ENCODE data around the gene PARP6.

PARP6 gene, protein sequence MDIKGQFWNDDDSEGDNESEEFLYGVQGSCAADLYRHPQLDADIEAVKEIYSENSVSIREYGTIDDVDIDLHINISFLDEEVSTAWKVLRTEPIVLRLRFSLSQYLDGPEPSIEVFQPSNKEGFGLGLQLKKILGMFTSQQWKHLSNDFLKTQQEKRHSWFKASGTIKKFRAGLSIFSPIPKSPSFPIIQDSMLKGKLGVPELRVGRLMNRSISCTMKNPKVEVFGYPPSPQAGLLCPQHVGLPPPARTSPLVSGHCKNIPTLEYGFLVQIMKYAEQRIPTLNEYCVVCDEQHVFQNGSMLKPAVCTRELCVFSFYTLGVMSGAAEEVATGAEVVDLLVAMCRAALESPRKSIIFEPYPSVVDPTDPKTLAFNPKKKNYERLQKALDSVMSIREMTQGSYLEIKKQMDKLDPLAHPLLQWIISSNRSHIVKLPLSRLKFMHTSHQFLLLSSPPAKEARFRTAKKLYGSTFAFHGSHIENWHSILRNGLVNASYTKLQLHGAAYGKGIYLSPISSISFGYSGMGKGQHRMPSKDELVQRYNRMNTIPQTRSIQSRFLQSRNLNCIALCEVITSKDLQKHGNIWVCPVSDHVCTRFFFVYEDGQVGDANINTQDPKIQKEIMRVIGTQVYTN

DNA sequence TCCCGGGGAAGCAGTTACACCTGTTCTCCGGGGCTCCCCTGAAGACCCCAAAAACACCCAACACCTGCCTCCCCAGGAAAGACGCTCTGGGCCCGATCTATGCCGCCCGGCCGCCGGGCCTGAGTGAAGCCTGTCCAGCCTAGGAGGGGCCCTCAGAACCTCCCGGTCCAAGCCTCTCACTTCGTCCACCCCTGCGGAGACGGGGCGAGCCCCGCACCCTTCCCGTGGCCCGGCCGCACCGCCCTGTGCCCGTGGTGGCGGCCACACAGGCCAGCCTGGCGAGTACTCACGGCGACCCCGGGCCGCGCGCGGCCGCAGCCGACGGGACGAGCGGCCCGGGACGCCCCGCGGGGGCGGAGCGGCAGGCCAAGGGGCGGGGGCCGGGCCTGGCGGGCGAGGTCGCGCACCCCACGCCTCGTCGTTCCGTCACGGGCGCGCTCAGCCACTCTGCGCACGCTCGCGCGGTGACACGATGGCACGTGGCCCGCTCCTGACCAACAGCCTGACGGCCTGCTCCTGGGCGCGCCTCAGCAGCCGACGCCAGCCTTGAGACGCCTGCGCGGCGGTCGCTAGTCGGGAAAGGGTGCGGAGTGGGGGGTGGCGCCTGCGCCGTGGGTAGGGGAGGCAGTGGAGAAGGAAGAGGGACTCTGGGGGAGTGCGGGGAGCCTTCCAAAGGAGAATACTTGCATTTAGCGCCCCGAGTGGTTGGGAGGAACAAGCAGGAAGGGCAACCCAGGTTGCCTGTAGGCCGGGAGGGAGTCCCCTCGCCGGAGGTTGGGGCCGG lies at the start of gene PARP6:
PARP6 (minus strand) TSS at position 342 of the 784 bp plus-strand sequence. CDS start 5,077 bp downstream, outside the sequence.
- DNase-seq (ENCODE audit: low spot score), result peak; percentile 99

DNA sequence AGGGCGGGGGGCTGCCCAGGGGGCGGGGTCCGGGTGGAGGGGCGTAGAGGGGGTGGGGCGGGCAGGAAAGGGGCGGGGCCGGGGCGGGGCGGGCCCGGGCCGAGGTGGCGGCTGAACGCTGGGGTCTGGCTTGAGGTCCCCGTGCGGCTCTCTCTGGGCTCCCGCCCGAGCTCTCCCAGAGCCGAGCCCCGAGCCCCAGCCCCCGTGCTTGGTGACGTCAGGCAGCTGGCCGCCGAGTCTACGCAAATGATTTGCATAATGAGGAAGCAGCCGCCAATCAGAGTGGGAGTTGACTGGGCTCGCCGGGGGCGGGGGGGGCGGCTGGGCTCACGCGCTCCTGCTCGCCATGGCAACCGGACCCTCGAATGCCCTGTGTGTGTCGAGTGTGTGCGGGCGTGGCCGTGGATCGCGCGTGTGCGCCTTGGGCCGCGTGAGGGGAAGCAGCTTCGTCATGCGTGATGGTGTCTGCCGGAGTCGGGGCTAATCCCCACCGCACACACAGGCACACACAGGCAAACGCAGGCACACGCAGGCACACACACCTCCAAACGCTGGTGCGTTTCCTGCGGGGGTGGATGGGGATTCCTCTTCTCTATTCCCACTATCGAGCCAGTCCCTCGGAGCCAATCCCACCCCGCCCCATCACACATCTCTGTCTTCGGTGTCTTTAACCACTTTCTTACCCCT lies 47.8 kb upstream of the PARP6 start, which contains the start of gene CELF6:
CELF6 (minus strand) TSS at position 173 of the 687 bp plus-strand sequence. CDS start 283 bp downstream, outside the sequence.
- DNase-seq (ENCODE audit: low spot score), result peak; percentile 98

DNA sequence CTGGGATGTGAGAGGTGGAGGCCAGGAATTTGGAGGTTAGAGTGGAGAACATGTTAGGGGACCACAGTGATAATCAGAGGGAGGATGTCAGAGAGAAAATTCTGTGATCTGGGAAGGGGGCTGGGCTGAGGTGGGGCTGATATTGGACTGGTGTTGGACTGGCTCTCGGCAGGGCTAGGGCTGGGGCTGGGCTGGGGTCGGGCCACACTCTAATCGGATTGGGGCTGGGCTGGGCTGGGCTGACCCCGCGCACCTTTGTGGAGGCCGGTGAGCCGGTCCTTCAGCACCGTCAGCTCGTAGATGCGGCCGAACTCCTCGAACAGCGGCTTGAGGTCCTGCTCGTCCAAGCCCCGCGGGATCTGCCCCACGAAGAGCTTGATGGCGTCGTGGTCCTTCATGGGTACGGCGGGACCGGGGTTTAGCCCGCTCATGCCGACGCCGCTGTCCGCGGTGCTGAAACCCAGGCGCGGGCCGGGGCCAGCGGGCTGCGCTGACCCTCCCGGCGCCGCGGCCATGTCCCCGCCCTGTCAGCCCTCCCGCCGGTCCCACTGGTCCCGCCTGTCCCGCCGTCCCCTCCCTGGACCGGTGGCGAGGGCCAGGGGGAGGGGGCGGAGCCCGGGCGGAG lies 47.1 kb upstream of the PARP6 start:
- DNase-seq (ENCODE audit: low spot score), result peak; percentile 99

DNA sequence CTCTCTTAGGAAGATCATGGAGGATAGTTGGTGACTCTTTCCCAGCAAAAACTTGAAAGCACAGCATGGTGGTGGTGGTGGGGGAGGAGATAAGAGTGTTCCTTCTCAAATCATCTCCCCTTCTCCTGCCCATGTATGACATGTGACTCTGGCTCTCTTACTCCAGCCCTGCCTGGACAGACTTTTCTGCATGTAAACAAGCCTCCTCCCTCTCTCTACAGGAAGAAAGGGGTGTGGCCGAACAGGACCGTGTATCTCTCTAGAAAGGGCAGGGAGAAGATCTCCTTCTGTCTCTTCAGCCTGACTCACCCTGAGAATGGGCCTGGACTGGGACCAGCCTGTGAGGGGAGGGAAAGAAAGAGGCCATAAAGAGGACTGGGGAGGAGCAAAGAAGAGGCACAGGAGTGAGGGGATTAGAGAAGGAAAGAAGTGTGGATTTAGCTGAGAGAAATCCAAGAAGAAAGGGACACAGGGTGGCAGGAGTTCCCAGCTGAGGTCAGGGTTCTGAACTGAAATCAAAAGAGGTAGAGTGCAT lies 46.1 kb upstream of the PARP6 start:
- no peak for DNase-seq (ENCODE audit: low spot score)

DNA sequence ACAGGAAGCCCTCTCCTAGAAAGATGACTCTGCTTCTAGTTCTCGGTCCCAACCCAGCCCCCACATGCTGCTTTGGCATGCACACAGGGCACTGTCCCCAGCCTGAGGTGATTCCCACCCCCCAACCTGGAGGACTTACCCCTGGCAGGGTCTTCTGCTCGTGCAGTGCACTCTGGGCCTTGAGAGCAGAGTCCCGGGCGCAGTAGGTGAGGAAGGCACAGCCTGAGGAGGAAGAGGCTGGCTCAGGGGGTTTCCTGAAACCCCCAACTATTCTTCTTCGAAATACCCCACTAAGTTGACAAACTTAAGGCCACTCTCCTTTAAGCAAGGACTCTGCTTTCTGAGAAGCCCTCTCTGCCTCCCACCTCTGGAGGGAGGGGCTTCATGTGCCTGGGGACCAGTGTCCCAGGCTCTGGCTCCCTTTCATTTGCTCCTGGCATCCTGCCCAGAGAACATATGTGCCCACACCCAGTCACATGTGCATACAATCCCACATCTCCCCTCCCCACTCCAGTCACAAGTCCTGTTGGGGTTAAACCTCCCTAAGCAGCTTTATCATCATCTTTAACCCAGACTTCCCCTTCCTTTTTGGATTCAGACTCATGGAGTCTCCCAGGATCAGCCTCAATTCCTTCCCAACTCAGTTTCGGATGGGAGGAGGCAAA lies 43.5 kb upstream of the PARP6 start:
- no peak for DNase-seq (ENCODE audit: low spot score)

DNA sequence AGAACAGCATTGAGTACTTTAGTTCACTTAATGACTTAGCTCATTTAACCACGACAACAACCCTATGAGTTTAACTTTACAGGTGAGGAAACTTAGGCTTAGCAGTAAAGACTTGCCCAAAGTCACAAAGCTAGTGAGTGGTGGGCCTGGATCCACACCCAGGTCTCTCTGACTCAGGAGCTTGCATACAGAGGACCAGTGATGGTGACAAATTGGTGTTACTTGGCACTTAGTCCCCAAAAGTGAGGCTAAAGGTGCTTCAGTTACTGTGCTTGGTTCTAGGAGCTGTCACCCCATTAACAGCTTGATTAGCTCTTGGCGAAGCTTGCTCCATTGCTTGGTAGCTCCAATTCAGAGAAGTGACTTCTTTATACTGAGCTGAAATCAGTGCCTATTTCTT lies 41.5 kb upstream of the PARP6 start:
- no peak for DNase-seq (ENCODE audit: low spot score)

DNA sequence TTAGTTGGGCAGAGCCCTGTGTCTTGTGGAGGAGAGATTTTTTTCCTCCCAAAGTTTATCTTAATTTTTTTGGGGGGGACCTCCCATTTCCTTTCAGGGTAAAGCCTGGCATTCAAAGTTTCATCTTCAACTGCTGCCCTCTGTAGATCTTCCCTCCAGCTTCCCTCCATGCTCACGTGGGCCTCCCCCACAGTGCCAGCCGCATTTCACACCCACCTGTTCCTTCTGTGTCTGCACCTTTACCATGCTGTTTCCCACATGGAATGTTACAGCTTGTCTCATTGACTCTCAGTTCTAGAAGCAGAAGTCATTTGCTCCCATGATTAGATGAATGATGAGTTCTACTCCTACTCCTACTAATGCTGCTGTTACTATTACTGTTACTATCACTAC lies 41.1 kb upstream of the PARP6 start:
- DNase-seq (ENCODE audit: low spot score), result no peak

DNA sequence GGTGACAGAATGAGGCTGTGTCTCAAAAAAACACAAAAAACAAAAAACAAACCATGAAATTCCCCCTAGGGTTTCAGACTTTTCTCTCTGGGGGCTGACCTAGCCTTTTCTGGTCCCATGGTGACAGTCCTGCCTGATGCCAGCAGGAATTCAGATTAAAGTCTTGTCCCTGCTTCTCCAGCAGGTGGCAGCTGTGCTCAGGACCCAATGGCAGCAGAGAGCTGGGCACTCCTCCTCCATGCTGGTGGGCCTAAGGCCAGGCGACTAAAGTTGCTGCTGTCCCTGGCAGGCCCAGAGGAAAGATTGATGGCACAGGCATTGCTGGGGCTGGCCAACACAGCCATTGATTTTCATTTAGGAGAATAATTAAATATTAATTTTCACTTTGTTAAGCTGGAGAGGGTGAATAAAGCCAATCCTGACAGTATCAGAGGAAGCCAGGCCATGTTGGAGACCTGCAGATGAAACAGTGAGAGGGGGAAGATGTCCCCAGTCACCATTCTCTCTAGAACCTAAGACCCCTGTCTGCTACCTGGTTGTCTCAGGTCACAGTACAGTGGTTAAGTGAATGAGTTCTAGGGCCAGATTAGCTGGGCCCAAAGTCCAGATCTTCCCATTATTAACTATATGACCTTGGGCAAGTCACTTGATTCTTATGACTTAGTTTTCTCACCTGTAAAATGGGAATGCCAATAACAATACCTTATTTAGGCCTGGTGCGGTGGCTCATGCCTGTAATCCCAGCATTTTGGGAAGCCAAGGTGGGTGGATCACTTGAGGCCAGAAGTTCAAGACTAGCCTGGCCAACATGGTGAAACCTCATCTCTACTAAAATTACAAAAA lies 40.5 kb upstream of the PARP6 start:
- peak; percentile 87 for DNase-seq (ENCODE audit: low spot score)

DNA sequence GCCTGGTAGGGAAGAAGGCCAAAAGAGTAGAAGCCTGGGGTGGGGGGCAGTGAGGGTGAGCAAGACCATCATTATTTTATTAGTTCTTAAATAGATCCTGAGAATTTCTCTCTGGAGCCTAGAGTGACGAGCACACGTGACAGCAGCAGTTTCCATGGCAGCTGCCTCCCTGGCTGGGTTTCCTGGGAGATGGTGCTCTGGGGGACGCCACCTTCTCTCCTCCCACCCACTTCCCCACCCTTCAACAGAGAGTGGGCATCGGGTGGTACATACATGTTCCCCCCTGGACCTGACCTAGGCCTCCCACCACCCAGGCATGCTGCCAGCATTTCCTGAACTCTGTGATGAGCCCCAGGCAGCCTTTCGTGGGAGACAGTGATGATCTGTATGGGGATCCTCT lies 34.7 kb upstream of the PARP6 start:
- DNase-seq (ENCODE audit: low spot score), result no peak

DNA sequence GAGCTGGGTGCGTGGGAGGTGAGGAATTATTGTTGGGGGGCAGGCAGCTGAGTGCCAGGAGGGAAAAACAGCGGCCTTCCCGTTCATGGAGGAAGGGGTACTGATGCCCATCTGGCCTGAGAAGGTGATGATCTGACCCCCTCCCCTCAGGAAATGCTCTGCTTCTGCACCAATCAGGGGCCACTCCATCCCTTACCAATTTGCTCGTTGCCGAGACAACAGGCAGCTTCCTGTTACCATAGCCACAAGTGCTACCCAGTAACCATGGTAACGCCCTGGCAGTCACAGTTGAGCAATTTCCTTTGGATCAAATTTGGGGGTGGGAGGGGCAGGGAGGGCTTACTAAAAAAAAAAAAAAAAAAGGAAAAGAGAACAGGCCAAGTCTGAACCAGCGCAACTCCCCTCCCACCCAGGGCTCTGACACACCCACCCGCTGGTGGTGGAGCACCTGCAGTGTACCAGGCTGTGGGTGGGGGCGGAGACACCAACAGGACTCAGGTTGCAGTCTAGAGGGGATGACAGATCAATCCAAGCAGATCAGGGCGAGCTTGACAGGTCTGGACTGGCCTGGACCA lies 33.9 kb upstream of the PARP6 start:
- DNase-seq (ENCODE audit: low spot score), result peak; percentile 73

DNA sequence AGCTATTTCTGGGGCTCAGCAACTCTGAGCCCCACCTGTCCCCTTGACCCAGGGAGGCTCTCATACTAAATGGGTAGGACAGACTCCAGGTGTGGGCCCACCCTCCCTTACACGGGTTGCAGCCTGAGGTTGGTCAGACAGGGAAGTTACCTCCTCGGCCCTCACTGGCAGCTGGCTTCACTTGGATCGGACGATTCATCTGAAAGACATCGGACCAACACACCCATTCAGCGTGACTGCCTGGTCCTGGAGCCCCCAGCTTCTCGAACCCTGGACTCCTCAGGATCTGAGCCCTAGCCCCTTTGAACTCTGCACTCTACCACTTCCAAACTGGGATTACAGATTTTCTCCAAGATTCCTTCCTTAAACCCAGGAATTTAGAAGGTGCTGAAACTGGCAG lies 32.2 kb upstream of the PARP6 start:
- DNase-seq (ENCODE audit: low spot score), result no peak

DNA sequence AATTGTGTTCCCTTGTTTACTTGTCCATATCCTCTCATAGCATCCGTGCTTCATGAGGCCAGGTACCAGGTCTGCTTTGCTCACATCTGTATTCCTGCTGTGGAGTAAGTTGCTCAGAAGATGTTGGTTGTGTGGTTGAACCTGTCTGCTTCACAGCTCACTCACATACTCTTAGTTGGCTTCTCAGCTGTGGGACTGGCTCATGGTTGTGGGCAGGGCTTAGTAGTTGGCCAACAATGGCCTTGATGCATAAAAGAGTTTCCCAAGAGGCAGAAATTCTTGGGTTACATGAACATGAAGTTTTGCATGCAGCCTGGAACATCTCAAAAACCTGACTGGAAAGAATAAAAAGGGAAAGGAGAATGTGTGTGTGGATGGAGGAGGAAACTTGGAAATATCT lies 30.6 kb upstream of the PARP6 start:
- DNase-seq (ENCODE audit: low spot score), result no peak

DNA sequence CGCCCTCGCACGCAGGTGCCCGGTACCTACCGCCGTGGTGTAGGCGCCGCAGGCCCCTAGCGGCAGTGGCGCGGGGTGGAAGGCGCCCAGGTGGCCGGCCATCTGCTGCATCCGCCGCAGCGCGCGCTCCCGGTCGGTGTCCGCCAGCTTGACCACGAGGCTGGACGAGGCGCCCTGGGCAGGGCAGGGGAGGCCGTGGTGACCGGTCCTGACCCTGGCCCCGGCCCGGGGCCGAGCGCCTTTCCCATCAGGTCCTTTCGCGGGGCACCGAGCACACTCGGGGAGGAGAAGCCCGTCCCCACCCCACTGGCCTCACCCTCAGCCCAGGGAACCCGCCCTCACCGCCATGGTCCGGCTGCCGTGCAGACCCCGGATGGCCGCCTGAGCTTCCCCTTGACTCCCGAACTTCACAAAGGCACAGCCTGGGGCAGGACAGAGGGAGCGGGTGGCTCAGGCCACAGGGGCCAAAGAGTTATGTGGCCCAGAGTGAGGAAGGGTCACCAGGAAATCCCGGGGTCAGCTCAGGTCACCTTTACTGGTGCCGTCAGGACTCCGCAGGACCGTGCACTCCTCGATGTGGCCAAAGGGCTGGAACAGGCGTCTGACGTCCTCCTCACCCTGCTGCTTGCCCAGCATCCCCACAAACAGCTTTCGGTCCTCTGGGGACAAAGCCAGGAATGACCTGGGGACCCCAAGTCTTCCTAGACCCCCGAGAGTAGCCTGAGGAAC lies 17.4 kb upstream of the PARP6 start:
- DNase-seq (ENCODE audit: low spot score), result peak; percentile 14

DNA sequence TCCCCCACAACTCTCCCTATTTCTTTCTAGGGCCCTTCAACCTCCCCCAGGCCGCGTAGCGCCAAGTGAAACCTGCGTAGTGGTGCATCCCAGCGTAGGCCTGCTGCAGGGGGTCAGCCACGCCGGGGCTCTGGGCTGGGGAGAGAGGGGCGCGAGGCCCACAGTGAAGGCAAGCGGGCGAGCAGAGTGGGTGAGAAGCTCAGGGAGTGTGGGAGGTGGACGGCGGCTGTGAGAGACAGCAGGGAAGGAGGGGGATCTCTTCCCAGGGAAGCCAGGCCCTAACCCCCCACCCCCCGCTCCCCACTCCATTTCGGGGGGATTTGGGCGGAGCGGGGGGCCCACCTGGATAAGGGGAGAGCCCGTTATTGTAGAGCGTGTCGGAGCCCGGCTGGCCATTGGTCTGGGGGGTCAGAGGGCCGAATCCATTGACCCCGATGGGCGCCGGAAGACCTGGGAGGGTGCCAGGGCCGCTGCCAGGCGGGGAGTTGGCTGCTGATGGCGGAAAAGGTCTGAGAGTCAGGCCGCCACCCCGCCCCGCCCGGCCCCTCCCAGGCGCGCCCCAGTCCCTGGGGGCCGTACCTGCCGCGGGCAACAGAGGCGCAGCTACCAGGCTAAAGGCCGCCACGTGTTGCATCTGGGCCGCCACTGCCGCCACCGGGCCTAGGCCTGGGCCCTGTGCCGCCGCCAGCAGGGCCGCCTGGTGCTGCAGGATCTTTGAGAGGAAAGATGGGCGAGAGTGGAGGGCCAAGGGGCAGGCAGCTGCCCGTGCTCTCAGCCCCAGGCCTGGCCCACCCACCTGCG lies 16.6 kb upstream of the PARP6 start:
- DNase-seq (ENCODE audit: low spot score), result no peak

DNA sequence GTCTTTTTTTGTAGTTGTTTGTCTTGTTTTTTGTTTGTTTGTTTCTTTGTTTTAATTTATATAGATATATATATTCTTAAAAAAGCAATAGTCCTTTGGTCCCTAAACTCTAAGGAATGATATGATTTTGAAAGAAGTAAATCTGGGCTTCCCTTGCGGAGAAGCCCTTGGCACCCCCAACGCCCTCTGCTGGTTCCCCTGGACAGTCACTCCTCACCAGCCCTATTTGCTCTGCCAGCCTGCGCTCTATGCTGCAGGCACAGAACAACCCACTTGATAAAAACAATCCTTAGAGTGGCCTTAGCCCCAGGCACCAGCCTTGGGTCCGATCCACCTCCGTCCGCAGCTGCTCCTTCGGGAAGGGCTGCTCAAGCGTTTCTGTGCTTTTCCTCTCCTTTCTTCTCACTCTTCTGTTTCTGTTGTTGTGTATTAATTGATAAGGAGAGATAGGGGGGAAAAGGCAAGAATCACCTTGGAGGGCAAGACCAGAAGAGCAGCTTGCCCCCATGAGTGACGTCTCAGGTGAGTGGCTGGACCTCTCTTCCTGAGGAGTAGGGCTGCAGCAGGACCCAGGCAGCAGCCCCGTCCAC lies 13.7 kb upstream of the PARP6 start:
- peak; percentile 80 for DNase-seq (ENCODE audit: low spot score)

DNA sequence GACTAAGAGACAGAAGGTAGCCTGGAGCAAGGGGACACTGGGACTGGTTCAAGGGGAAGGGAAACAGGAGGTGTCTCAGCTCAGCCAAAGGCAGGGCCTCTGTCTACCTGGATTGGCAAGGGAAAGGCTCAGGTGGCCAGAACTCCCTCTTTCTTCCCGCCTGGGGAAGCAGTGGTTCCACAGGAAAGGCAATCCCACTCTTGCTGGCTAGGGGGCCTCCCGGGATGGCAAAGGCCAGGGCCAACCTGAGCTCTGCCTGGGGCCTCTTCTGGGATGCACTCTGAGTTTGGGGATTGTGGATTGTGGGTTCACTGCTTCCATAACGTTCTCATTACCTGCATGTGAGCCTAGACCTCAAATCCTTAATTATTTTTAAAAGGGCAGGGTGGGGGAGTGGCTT lies 13.0 kb upstream of the PARP6 start:
- peak; percentile 58 for DNase-seq (ENCODE audit: low spot score)

DNA sequence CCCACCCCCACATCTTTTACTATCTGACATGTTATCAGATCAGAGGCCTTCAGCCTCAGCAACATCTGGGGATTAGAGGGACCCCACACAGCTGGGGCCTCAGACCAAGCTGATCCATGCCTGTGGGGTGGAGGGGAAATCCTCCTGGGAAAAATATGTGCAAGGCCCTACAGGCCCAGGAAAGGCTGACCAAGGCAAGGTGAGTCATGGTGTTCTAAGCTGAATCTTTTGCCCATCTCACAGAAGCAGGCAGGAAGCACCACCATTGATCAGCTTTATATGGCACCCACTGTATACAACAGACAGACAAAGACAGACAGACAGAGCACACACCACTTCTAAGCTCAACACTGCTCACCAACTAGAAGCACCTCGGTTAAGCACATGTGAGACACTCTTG lies 12.4 kb upstream of the PARP6 start:
- no peak for DNase-seq (ENCODE audit: low spot score)

DNA sequence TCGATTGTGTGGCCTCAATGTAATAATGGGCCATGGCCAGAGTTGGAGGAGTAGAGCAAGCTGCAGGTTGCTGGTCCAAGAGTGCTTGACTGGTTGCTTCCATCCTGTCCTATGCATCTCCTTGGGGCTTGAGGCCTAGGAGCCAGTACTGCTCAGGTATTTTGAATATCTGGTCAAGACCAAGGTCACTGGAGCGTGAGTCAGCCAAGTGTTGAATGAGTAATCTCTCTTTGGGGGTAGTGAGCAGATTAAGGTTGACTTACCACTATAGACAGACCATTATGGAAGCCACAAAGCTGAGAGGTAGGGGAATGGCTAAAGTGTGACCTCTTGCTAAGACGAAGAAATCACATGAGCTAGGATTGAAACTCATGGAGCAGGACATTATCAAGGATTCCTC lies 9.4 kb upstream of the PARP6 start:
- no peak for DNase-seq (ENCODE audit: low spot score)

All from iPS-NIHi11 (cell line).